HepG2 (cell line): ENCODE results near the gene NFE2L1. TPM values are rescaled to one million over a fixed set of nuclear protein-coding genes. Genes with fewer than 3 reads are reported as not detected.

ENCODE experiments used
- DNMT1 ChIP-seq: sonication (generic); formaldehyde crosslinking; IDR thresholded peaks from 2 replicates; pipeline ENCODE4 v1.5.1; 2020; ENCODE audit warnings: mild to moderate bottlenecking, missing genetic modification reagents
- FOXP4 ChIP-seq: sonication (generic); formaldehyde crosslinking; IDR thresholded peaks from 2 replicates; pipeline ENCODE4 v1.4.0; 2020; ENCODE audit warnings: missing genetic modification reagents
- LRRFIP1 ChIP-seq: sonication (generic); formaldehyde crosslinking; conservative IDR thresholded peaks from 2 replicates; pipeline ENCODE4 v1.4.0; 2020; ENCODE audit warnings: missing genetic modification reagents
- PHF20 ChIP-seq: sonication (generic); formaldehyde crosslinking; IDR thresholded peaks from 2 replicates; pipeline ENCODE4 v1.5.0; 2020; ENCODE audit warnings: mild to moderate bottlenecking, missing genetic modification reagents
- PITX1 ChIP-seq: sonication (generic); formaldehyde crosslinking; IDR thresholded peaks from 2 replicates; pipeline ENCODE4 v1.5.1; 2020; ENCODE audit warnings: mild to moderate bottlenecking, missing genetic modification reagents
- STAG1 ChIP-seq: sonication (generic); formaldehyde crosslinking; IDR thresholded peaks from 2 replicates; pipeline ENCODE4 v1.4.0; 2020; ENCODE audit warnings: missing genetic modification reagents
- TBX3 ChIP-seq: fragments of 450-650 bp; IDR thresholded peaks from 2 replicates; pipeline ENCODE4 v1.6.1; 2017; ENCODE audit warnings: antibody characterized with exemption, mild to moderate bottlenecking, inconsistent platforms, borderline replicate concordance
- TCF12 ChIP-seq, 2 experiments: fragments of 450-650 bp in 1 of 2; sonication (generic) in 1 of 2; formaldehyde crosslinking in 1 of 2; IDR thresholded peaks; 2 replicates each; pipeline versions ENCODE4 v1.6.1 to v1.8.0; 2017 to 2022; ENCODE audit warnings: antibody characterized with exemption in 1 of 2, mild to moderate bottlenecking in 1 of 2, missing genetic modification reagents in 1 of 2, moderate library complexity in 1 of 2
- UBTF ChIP-seq: sonication (generic); formaldehyde crosslinking; IDR thresholded peaks from 2 replicates; pipeline ENCODE4 v1.4.0; 2020; ENCODE audit warnings: mild to moderate bottlenecking, missing genetic modification reagents
- XBP1 ChIP-seq: sonication (generic); formaldehyde crosslinking; IDR thresholded peaks from 2 replicates; pipeline ENCODE4 v1.5.0; 2020; ENCODE audit warnings: missing genetic modification reagents
- ZFP36L2 ChIP-seq: sonication (generic); formaldehyde crosslinking; IDR thresholded peaks from 2 replicates; pipeline ENCODE4 v1.4.0; 2020; ENCODE audit warnings: missing genetic modification reagents
- ZKSCAN8 ChIP-seq: IDR thresholded peaks from 2 replicates; pipeline ENCODE4 v1.6.1; 2016; ENCODE audit warnings: borderline replicate concordance, missing genetic modification reagents, missing compliant biosample characterization
- ZNF225 ChIP-seq: sonication (generic); formaldehyde crosslinking; IDR thresholded peaks from 2 replicates; pipeline ENCODE4 v1.4.0; 2020; ENCODE audit warnings: mild to moderate bottlenecking, missing genetic modification reagents
- ZNF44 ChIP-seq: sonication (generic); formaldehyde crosslinking; IDR thresholded peaks from 2 replicates; pipeline ENCODE4 v1.5.1; 2020; ENCODE audit warnings: mild to moderate bottlenecking, missing genetic modification reagents
- ZNF512B ChIP-seq: sonication (generic); formaldehyde crosslinking; IDR thresholded peaks from 2 replicates; pipeline ENCODE4 v1.5.1; 2020; ENCODE audit warnings: missing genetic modification reagents, mild to moderate bottlenecking, borderline replicate concordance
- ZNF674 ChIP-seq: sonication (generic); formaldehyde crosslinking; IDR thresholded peaks from 2 replicates; pipeline ENCODE4 v1.5.0; 2020; ENCODE audit warnings: low read depth, mild to moderate bottlenecking, missing genetic modification reagents
- polyA plus RNA-seq, 8 experiments: library from polyadenylated mRNA; depleted of rRNA in 3 of 8; stranded (reverse) in 7 of 8; unstranded in 1 of 8; fragments of >200 nt; fragmentation: Illumina TruSeq in 4 of 8; extraction: Trizol in 4 of 8; gene quantifications; 2 replicates each; pipeline versions ENCODE4 v1.2.1 to v1.2.3, GENCODE V29; 2011 to 2016; ENCODE audit warnings: low read depth in 4 of 8, missing spikeins in 1 of 8, mixed read lengths in 1 of 8; ENCODE audit not compliant: insufficient read depth in 1 of 8
- total RNA-seq, 5 experiments: library from RNA; depleted of rRNA; stranded (reverse); fragments of >200 nt; fragmentation: Illumina TruSeq; extraction: Trizol; gene quantifications; 2 replicates each; pipeline ENCODE4 v1.2.3, GENCODE V29; 2016; ENCODE audit warnings: low read depth in 1 of 5

The NFE2L1 gene
- total and polyA plus RNA-seq, 2 of the 13 experiments (the other 11 are each of a cell fraction or from before 2014, with no cell fraction given): 67.0 to 234 TPM

- 0 out of 2 replicates have a peak, but pooled peaks have one; percentile 13 for TF ChIP-seq FOXP4 (CRISPR knock-in tag)
- peak; percentile 74; the same call in 1 of the 2 replicates for TF ChIP-seq ZNF512B
- no peak for TF ChIP-seq ZNF674 (CRISPR knock-in tag)
- TF ChIP-seq DNMT1 (CRISPR knock-in tag): 0 out of 2 replicates have a peak, but pooled peaks have one; percentile 50
- TF ChIP-seq PITX1 (CRISPR knock-in tag): no peak
- peak; percentile 57 for TF ChIP-seq STAG1 (CRISPR knock-in tag)
- 0 out of 2 replicates have a peak, but pooled peaks have one; percentile 58 for TF ChIP-seq ZNF225
- TF ChIP-seq LRRFIP1 (CRISPR knock-in tag): no peak
- no peak for TF ChIP-seq TCF12 (IDR thresholded peaks at IDR 0.05)
- no peak; the same call in 1 of the 2 replicates for TF ChIP-seq TCF12 (CRISPR knock-in tag; IDR thresholded peaks at IDR 0.05)
- TF ChIP-seq XBP1 (CRISPR knock-in tag): no peak
- TF ChIP-seq UBTF (CRISPR knock-in tag): peak; percentile 68; the same call in 1 of the 2 replicates
- TF ChIP-seq TBX3: no peak
- peak; percentile 29; the same call in 1 of the 2 replicates for TF ChIP-seq ZNF44 (CRISPR knock-in tag)
- TF ChIP-seq PHF20 (CRISPR knock-in tag): 0 out of 2 replicates have a peak, but pooled peaks have one; percentile 46
- TF ChIP-seq ZFP36L2 (CRISPR knock-in tag): no peak
- no peak for TF ChIP-seq ZKSCAN8 (CRISPR knock-in tag)
Observed at GRCh38 chr17:48037036-48037837, 10.9 kb upstream of the NFE2L1 start, which contains the start of gene COPZ2 (continued).
